Activated CD4-positive, alpha-beta T cell treated with anti-CD3 and anti-CD28 coated beads, Interleukin-2, amount 50 U/mL, for 48 hours (primary cell): ENCODE data around the gene SEMA5B.

Source experiments
- DNase-seq, 2 experiments: peaks; one replicate each; pipeline ENCODE4 v3.0.0-alpha.2; 2020

SEMA5B gene

GRCh38 chr3:123027292-123028232 is at the start of gene SEMA5B:
Gene SEMA5B (minus strand): TSS chr3:123027763. CDS start chr3:122961263, 66,500 bp downstream.
- DNase-seq, result peak; percentile 21 to 28

GRCh38 chr3:123076496-123077418 is 49.2 kb upstream of the SEMA5B start:
- no peak for DNase-seq

GRCh38 chr3:123076112-123076495 is 48.5 kb upstream of the SEMA5B start:
- no peak for DNase-seq

GRCh38 chr3:123075359-123075758 is 47.8 kb upstream of the SEMA5B start:
- no peak for DNase-seq

GRCh38 chr3:123072564-123072963 is 45.0 kb upstream of the SEMA5B start:
- no peak for DNase-seq

- no peak for DNase-seq
Observed at GRCh38 chr3:123072152-123072551, 44.6 kb upstream of the SEMA5B start.

- DNase-seq, result no peak
Observed at GRCh38 chr3:123071581-123071980, 44.0 kb upstream of the SEMA5B start.

- DNase-seq, result no peak
Observed at GRCh38 chr3:123071146-123071545, 43.6 kb upstream of the SEMA5B start.

- no peak for DNase-seq
Observed at GRCh38 chr3:123070510-123070909, 42.9 kb upstream of the SEMA5B start.

- DNase-seq, result no peak
Observed at GRCh38 chr3:123068601-123069381, 41.2 kb upstream of the SEMA5B start.

- peak; percentile 15 to 43 for DNase-seq
Observed at GRCh38 chr3:123067689-123068600, 40.4 kb upstream of the SEMA5B start.

GRCh38 chr3:123066896-123067688 is 39.5 kb upstream of the SEMA5B start, which contains the start of gene PDIA5:
Gene PDIA5 (plus strand): TSS chr3:123067025. CDS start chr3:123067165, 140 bp downstream.
- peak; percentile 83 to 88 for DNase-seq

GRCh38 chr3:123066599-123066895 is 39.0 kb upstream of the SEMA5B start:
- no peak for DNase-seq

- DNase-seq, result no peak
Observed at GRCh38 chr3:123064914-123065313, 37.4 kb upstream of the SEMA5B start.

GRCh38 chr3:123064506-123064905 is 36.9 kb upstream of the SEMA5B start:
- no peak for DNase-seq

GRCh38 chr3:123063034-123063433 is 35.5 kb upstream of the SEMA5B start:
- no peak for DNase-seq

GRCh38 chr3:123061856-123062255 is 34.3 kb upstream of the SEMA5B start:
- DNase-seq, result no peak

- DNase-seq, result no peak
Observed at GRCh38 chr3:123060054-123060453, 32.5 kb upstream of the SEMA5B start.

GRCh38 chr3:123058505-123058904 is 30.9 kb upstream of the SEMA5B start:
- DNase-seq, result no peak

GRCh38 chr3:123055352-123055751 is 27.8 kb upstream of the SEMA5B start:
- DNase-seq, result no peak

- no peak for DNase-seq
Observed at GRCh38 chr3:123054931-123055330, 27.4 kb upstream of the SEMA5B start.
